Endothelial cell (in vitro differentiated cells): ENCODE data around the gene SOBP. TPM values are rescaled to one million over a fixed set of nuclear protein-coding genes. Genes with fewer than 3 reads are reported as not detected.

ENCODE experiments used
- DNase-seq: peaks from one replicate; pipeline ENCODE4 v3.0.0; 2021; ENCODE audit warnings: low spot score
- H3K27ac Mint-ChIP-seq: one replicate; pipeline ENCODE4 v1.8.0; 2021; ENCODE audit warnings: mixed read lengths, inconsistent platforms; ENCODE audit not compliant: unreplicated experiment
- H3K27me3 Mint-ChIP-seq: one replicate; pipeline ENCODE4 v1.8.0; 2021; ENCODE audit warnings: mild to moderate bottlenecking, moderate library complexity, mixed read lengths, inconsistent platforms; ENCODE audit not compliant: unreplicated experiment
- H3K36me3 Mint-ChIP-seq: one replicate; pipeline ENCODE4 v1.8.0; 2021; ENCODE audit warnings: mild to moderate bottlenecking, low read depth, mixed read lengths, inconsistent platforms; ENCODE audit not compliant: unreplicated experiment
- H3K4me1 Mint-ChIP-seq: one replicate; pipeline ENCODE4 v1.8.0; 2021; ENCODE audit warnings: mild to moderate bottlenecking, mixed read lengths, inconsistent platforms; ENCODE audit not compliant: unreplicated experiment
- H3K4me3 Mint-ChIP-seq: one replicate; pipeline ENCODE4 v1.8.0; 2021; ENCODE audit warnings: mild to moderate bottlenecking, mixed read lengths, inconsistent platforms; ENCODE audit not compliant: unreplicated experiment
- H3K9me3 Mint-ChIP-seq: one replicate; pipeline ENCODE4 v1.8.0; 2021; ENCODE audit warnings: mixed read lengths, inconsistent platforms; ENCODE audit not compliant: unreplicated experiment
- CTCF ChIP-seq: fragments of 200-600 bp; sonication (generic); IDR thresholded peaks from one replicate; pipeline ENCODE4 v1.5.0; 2021; ENCODE audit warnings: antibody characterized with exemption; ENCODE audit not compliant: unreplicated experiment
- total RNA-seq: library from RNA; stranded (reverse); fragmentation: NEBNext Ultra II Directional; extraction: Animal tissue kit (Norgen Biotek cat#: 25700); gene quantifications from one replicate; pipeline ENCODE4 v1.2.1, GENCODE V29; 2021; ENCODE audit not compliant: unreplicated experiment

SOBP gene
- total RNA-seq, 1 donor from 2014 or later, result 1.5 TPM

- Mint-ChIP-seq H3K4me3 (no peak overlapping the region), H3K4me1 (peaks cover 45% of the 10 kb centered on the region), H3K27ac (no peak overlapping the region), H3K27me3 (peaks cover 22% of the 10 kb centered on the region), H3K36me3 (no peaks in the 10 kb centered on the region), H3K9me3 (no peaks in the 10 kb centered on the region)
- DNase-seq, result no peak
- no peak for TF ChIP-seq CTCF
Measured at GRCh38 chr6:107666981-107667601, 177.2 kb downstream of the SOBP start.

GRCh38 chr6:107667790-107668189 is 177.9 kb downstream of the SOBP start:
- Mint-ChIP-seq H3K27me3 (peaks cover 22% of the 10 kb centered on the region), H3K9me3 (no peaks in the 10 kb centered on the region), H3K4me1 (peaks cover 45% of the 10 kb centered on the region), H3K36me3 (no peaks in the 10 kb centered on the region), H3K27ac (no peak overlapping the region), H3K4me3 (no peak overlapping the region)
- DNase-seq, result no peak
- no peak for TF ChIP-seq CTCF

GRCh38 chr6:107668743-107669474 is 179.0 kb downstream of the SOBP start:
- Mint-ChIP-seq H3K27ac (no peak overlapping the region), H3K9me3 (no peaks in the 10 kb centered on the region), H3K36me3 (no peaks in the 10 kb centered on the region), H3K4me3 (no peak overlapping the region), H3K27me3 (peaks cover 19% of the 10 kb centered on the region), H3K4me1 (peaks cover 43% of the 10 kb centered on the region)
- no peak for DNase-seq
- TF ChIP-seq CTCF, result no peak

GRCh38 chr6:107670792-107671199 is 180.9 kb downstream of the SOBP start:
- Mint-ChIP-seq H3K9me3 (no peaks in the 10 kb centered on the region), H3K27ac (no peak overlapping the region), H3K27me3 (peaks cover 16% of the 10 kb centered on the region), H3K4me1 (peaks cover 35% of the 10 kb centered on the region), H3K4me3 (peak overlapping the region; percentile 44), H3K36me3 (no peaks in the 10 kb centered on the region)
- no peak for TF ChIP-seq CTCF
- DNase-seq, result peak; percentile 63

DNA sequence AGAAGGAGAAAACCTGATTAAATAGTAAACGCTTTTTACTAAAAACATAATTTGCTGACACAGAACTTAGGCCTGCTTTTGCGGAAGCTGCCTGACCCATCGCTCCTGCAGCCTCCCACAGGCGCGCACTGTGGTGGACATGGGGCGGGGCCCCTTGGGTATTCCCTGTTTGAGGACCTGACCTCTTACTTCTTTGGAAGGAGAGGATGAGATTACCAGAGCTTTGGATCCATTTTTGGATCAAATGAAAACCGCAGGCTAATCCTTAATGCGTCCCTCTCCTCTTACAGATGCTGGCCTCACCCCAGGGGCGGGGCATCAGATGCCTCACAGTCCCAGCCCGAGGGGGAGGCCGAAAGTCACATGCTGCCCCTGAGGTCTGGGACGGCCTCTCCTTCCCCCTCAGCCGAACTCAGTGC is 183.2 kb downstream of the SOBP start:
- Mint-ChIP-seq H3K4me1 (peaks cover 19% of the 10 kb centered on the region), H3K4me3 (no peak overlapping the region), H3K36me3 (no peaks in the 10 kb centered on the region), H3K27me3 (peaks cover 11% of the 10 kb centered on the region), H3K27ac (no peak overlapping the region), H3K9me3 (no peaks in the 10 kb centered on the region)
- no peak for TF ChIP-seq CTCF
- no peak for DNase-seq
